Erythroblast (primary cell): Measurements from ENCODE around the gene LIMD2.
"Not testable (repeated sequence)": the region's sequence is repeated elsewhere in the genome, so short reads cannot be mapped to it uniquely, and the experiment has no call there.

Experiments used
- DNase-seq, 2 experiments: peaks; one replicate each; lab custom pipeline; 2025; lab: John Stamatoyannopoulos, UW
- GATA1 ChIP-seq: IDR thresholded peaks from 2 replicates; pipeline ENCODE4 v1.6.1; 2011; ENCODE audit warnings: low read depth, mild to moderate bottlenecking, control low read depth, low read length, moderate library complexity
- POLR2A ChIP-seq: IDR thresholded peaks from 2 replicates; pipeline ENCODE4 v1.6.1; 2011; ENCODE audit warnings: mild to moderate bottlenecking, low read length

Gene LIMD2

GRCh38 chr17:63699638-63700527 lies at the start of gene LIMD2:
LIMD2 (minus strand) TSS chr17:63700125; CDS start chr17:63699298, 827 bp downstream.
- DNase-seq: peak; percentile 61 to 68

GRCh38 chr17:63741408-63742173 lies 41.7 kb upstream of the LIMD2 start, which contains the start of gene STRADA:
STRADA (minus strand) TSS chr17:63741799; CDS start chr17:63728369, 13,430 bp downstream.
- DNase-seq: peak; percentile 98
- TF ChIP-seq GATA1 (no peak), POLR2A (peak; percentile 92)

More at GRCh38 chr17:63699638-63700527, at the start of gene LIMD2:
- TF ChIP-seq GATA1 (no peak), POLR2A (no peak)

- no peak for TF ChIP-seq POLR2A
- no peak for TF ChIP-seq GATA1
- no peak for DNase-seq
Measured at GRCh38 chr17:63741143-63741407, 41.1 kb upstream of the LIMD2 start.

GRCh38 chr17:63740464-63741142 lies 40.7 kb upstream of the LIMD2 start:
- DNase-seq: peak; percentile 39 to 57
- TF ChIP-seq GATA1: no peak
- TF ChIP-seq POLR2A: no peak

- TF ChIP-seq GATA1: no peak
- TF ChIP-seq POLR2A: no peak
- DNase-seq: no peak
Measured at GRCh38 chr17:63735691-63736090, 35.8 kb upstream of the LIMD2 start.

- TF ChIP-seq POLR2A: no peak
- TF ChIP-seq GATA1: no peak
- no peak for DNase-seq
Measured at GRCh38 chr17:63722403-63722802, 22.5 kb upstream of the LIMD2 start.

GRCh38 chr17:63720194-63720593 lies 20.3 kb upstream of the LIMD2 start:
- DNase-seq: not testable (repeated sequence)

- TF ChIP-seq GATA1: no peak
- TF ChIP-seq POLR2A: no peak
- DNase-seq: no peak
Measured at GRCh38 chr17:63718988-63719387, 19.1 kb upstream of the LIMD2 start.

- no peak for DNase-seq
- TF ChIP-seq POLR2A (no peak), GATA1 (no peak)
Measured at GRCh38 chr17:63716426-63716825, 16.5 kb upstream of the LIMD2 start.

- no peak for TF ChIP-seq GATA1
- no peak for TF ChIP-seq POLR2A
- no peak for DNase-seq
Measured at GRCh38 chr17:63714550-63715277, 14.8 kb upstream of the LIMD2 start.

GRCh38 chr17:63709110-63709509 lies 9.2 kb upstream of the LIMD2 start:
- DNase-seq: no peak
- no peak for TF ChIP-seq GATA1
- TF ChIP-seq POLR2A: no peak

GRCh38 chr17:63707151-63707550 lies 7.2 kb upstream of the LIMD2 start:
- DNase-seq: no peak
- TF ChIP-seq GATA1 (no peak), POLR2A (no peak)

GRCh38 chr17:63706336-63707082 lies 6.6 kb upstream of the LIMD2 start:
- DNase-seq: no peak
- TF ChIP-seq POLR2A: no peak
- TF ChIP-seq GATA1: no peak
